Body of pancreas (tissue), 4 donors: ENCODE measurements around the gene EPB41L3. TPM values are rescaled to one million over a fixed set of nuclear protein-coding genes. Genes with fewer than 3 reads are reported as not detected.

Experiments
- ATAC-seq: fragments of 150-250 bp; one replicate; pipeline ENCODE4 v1.9.1; 2016
- DNase-seq, 4 donors: peaks; one replicate each; pipeline ENCODE4 v3.0.0-alpha.2; 2019
- H3K27ac ChIP-seq, 4 donors: fragments of 200-600 bp; sonication (generic); 1 replicate in 3 of 4; 2 replicates in 1 of 4; pipeline versions ENCODE4 v1.5.1 to v1.6.1; 2016 to 2019; ENCODE audit warnings: mild to moderate bottlenecking in 1 of 4, mixed read lengths in 1 of 4, moderate library complexity in 1 of 4
- H3K27me3 ChIP-seq, 2 donors: fragments of 200-600 bp; sonication (generic); one replicate each; pipeline ENCODE4 v1.6.0; 2016; ENCODE audit warnings: mild to moderate bottlenecking in 1 of 2
- H3K36me3 ChIP-seq, 2 donors: fragments of 200-600 bp; sonication (generic); replicated peaks in 1 of 2; 2 replicates each; pipeline ENCODE4 v1.5.1; 2016; ENCODE audit warnings: low read depth in 2 of 2; ENCODE audit not compliant: insufficient read depth in 1 of 2
- H3K4me1 ChIP-seq: fragments of 200-600 bp; sonication (generic); one replicate; pipeline ENCODE4 v1.6.0; 2016
- H3K4me3 ChIP-seq, 2 donors: fragments of 200-600 bp; sonication (generic); 1 replicate in 1 of 2; 2 replicates in 1 of 2; pipeline ENCODE4 v1.5.1; 2016 to 2019
- H3K9me3 ChIP-seq, 3 donors: fragments of 200-600 bp; sonication (generic); 1 replicate in 2 of 3; 2 replicates in 1 of 3; pipeline ENCODE4 v1.5.1; 2016
- POLR2A ChIP-seq, 3 donors: fragments of 450-650 bp; IDR thresholded peaks; one replicate each; pipeline ENCODE4 v1.6.1; 2016; ENCODE audit warnings: antibody characterized with exemption in 3 of 3, mild to moderate bottlenecking in 2 of 3
- WGBS, 2 donors: methylation state at CpG; one replicate each; pipeline ENCODE4 v1.1.5; 2017; 5-methylcytosine and 5-hydroxymethylcytosine counted together
- intact Hi-C: fragments of 100-400 bp; cut with DNase I; formaldehyde crosslinking; loops from one replicate; pipeline ENCODE4 v1.15.1; 2023
- total RNA-seq, 2 donors: library from RNA; depleted of rRNA; stranded (reverse); fragments of >200 nt; gene quantifications; one replicate each; pipeline ENCODE4 v1.1.0, GENCODE V29; 2016
- TF ChIP-seq, protein P1 (sequence below), 7 experiments: fragments of 450-650 bp in 4 of 7; fragments of 200-600 bp in 3 of 7; sonication (generic) in 3 of 7; IDR thresholded peaks; one replicate each; pipeline ENCODE4 v1.5.1; 2016 to 2019; ENCODE audit warnings: antibody characterized with exemption in 7 of 7

EPB41L3 gene
- total RNA-seq, 2 donors from 2014 or later: 22.1 to 25.1 TPM

DNA sequence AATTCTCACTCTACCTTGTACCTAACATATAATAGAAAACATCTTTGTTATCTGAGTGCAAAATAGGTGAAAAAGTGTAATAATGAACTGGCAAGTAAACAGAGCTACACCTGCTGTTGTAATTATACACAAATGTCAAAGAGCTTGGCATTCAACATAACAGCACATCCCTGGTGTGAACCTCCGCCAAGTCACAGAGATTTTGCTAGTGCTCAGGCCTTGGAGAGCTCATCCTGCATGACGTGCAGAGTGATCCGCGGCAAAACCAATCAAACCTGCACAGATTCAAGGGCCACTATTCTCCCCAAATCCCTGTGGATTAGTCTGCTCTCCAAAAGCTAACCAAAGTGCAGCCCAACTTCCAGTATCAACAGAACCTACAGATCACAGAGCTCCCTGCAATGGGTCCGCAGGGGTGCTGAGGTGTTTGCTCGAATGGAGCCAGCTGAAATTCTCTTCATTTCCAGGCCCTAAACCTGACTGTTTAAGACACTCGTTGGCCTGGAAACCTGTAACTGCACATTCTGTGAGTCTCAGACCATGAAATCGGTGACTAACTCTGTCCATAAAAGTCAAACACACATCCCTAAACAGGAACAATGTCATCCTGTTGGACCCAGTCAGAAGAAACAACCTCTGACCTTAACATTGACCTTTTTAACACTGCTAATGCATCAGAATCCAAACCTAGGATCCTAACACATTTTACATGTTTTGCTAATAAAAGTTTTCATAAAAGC lies 111.8 kb downstream of the EPB41L3 start:
- no peak overlapping the region for H3K27ac ChIP-seq
- H3K36me3 ChIP-seq: no peaks in the 10 kb centered on the region
- no peaks in the 10 kb centered on the region for H3K4me1 ChIP-seq
- no peak for ATAC-seq
- no peaks in the 10 kb centered on the region for H3K27me3 ChIP-seq
- intact Hi-C loops: no loop called here
- H3K9me3 ChIP-seq: no peaks in the 10 kb centered on the region
- no peak overlapping the region for H3K4me3 ChIP-seq
- no peak for TF ChIP-seq POLR2A (IDR thresholded peaks at IDR 0.05)
- TF ChIP-seq, protein P1, sequence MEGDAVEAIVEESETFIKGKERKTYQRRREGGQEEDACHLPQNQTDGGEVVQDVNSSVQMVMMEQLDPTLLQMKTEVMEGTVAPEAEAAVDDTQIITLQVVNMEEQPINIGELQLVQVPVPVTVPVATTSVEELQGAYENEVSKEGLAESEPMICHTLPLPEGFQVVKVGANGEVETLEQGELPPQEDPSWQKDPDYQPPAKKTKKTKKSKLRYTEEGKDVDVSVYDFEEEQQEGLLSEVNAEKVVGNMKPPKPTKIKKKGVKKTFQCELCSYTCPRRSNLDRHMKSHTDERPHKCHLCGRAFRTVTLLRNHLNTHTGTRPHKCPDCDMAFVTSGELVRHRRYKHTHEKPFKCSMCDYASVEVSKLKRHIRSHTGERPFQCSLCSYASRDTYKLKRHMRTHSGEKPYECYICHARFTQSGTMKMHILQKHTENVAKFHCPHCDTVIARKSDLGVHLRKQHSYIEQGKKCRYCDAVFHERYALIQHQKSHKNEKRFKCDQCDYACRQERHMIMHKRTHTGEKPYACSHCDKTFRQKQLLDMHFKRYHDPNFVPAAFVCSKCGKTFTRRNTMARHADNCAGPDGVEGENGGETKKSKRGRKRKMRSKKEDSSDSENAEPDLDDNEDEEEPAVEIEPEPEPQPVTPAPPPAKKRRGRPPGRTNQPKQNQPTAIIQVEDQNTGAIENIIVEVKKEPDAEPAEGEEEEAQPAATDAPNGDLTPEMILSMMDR (IDR thresholded peaks at IDR 0.05): no peak
- 74 to 78% methylated on average over 8 of the region's 8 CpGs for WGBS, 2 donors
- DNase-seq: no peak

DNA sequence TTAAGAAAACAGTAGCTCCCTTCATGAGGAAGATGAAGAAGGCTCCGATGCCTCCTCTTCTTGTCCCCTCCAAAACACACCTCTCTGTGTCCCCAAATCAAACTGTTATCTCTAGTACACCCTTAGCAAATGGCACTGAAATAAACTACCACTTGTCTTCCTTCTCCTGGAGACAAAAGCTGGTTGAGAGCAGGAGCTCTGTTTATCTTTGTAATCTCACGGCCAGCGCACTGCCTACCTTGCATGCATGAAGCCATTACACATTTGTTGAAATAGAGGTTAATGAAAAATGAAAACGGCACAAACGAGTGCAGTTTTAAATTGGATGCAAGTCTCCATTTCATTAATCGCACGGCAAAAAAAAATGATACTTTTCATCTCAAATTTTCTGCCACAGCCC lies 113.7 kb downstream of the EPB41L3 start:
- no peak for ATAC-seq
- no peak overlapping the region for H3K4me3 ChIP-seq
- no peaks in the 10 kb centered on the region for H3K9me3 ChIP-seq
- no peak for TF ChIP-seq POLR2A (IDR thresholded peaks at IDR 0.05)
- TF ChIP-seq, protein P1 (IDR thresholded peaks at IDR 0.05): no peak
- WGBS, 2 donors: 51 to 60% methylated on average over 7 of the region's 7 CpGs
- H3K27me3 ChIP-seq: no peaks in the 10 kb centered on the region
- intact Hi-C loops: no loop called here
- H3K27ac ChIP-seq: no peak overlapping the region
- no peaks in the 10 kb centered on the region for H3K4me1 ChIP-seq
- H3K36me3 ChIP-seq: no peaks in the 10 kb centered on the region
- no peak for DNase-seq

DNA sequence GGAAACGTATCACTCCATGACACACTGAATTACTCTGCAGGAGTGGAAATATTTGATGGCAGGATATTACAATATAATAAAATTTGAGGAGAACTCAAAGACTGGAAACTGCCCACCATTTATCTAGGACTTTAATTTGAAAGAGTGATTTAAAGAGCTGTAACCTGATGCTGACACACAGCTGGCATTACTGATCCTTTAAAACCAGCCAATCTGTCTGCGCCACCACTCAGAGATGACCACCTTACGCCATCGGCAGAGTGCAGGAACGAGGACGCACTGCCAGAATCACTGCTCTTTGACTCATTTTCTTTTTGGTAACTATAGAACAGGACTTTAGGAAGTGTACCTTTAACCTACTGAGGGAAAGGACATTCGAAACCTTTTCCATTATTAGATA lies 114.1 kb downstream of the EPB41L3 start:
- WGBS, 2 donors: 84 to 90% methylated on average over 7 of the region's 7 CpGs
- no peak for TF ChIP-seq POLR2A (IDR thresholded peaks at IDR 0.05)
- TF ChIP-seq, protein P1 (IDR thresholded peaks at IDR 0.05): no peak
- no peaks in the 10 kb centered on the region for H3K36me3 ChIP-seq
- no peak for ATAC-seq
- H3K27ac ChIP-seq: no peak overlapping the region
- no peaks in the 10 kb centered on the region for H3K9me3 ChIP-seq
- H3K4me3 ChIP-seq: no peak overlapping the region
- no peaks in the 10 kb centered on the region for H3K4me1 ChIP-seq
- DNase-seq: no peak
- no peaks in the 10 kb centered on the region for H3K27me3 ChIP-seq
- intact Hi-C loops: no loop called here

DNA sequence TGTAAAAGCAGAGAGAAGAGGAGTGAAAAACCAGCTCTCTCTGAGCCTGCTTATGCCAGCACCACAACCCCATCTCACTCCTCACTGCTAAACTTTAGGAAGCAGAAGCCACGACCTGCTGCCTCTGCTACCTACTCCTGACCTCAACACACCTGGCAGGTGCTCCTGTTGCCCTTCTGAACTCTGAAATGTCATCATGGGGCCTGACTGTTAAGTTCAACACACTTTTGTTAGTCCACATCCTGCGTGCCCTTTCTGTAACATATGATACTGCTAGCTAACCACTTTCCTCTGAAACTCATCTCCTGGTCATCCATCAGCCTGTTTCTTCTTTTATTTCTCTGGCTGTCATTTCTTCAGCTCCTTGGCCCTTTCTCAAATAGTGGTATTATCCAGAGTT lies 118.1 kb downstream of the EPB41L3 start:
- no peaks in the 10 kb centered on the region for H3K27me3 ChIP-seq
- DNase-seq (no peak), ATAC-seq (no peak)
- TF ChIP-seq, protein P1 (IDR thresholded peaks at IDR 0.05): no peak
- no peak for TF ChIP-seq POLR2A (IDR thresholded peaks at IDR 0.05)
- H3K9me3 ChIP-seq: no peaks in the 10 kb centered on the region
- H3K4me1 ChIP-seq: no peaks in the 10 kb centered on the region
- 70 to 74% methylated on average over 2 of the region's 2 CpGs for WGBS, 2 donors
- no peak overlapping the region for H3K27ac ChIP-seq
- H3K36me3 ChIP-seq: no peaks in the 10 kb centered on the region
- intact Hi-C loops: no loop called here
- no peak overlapping the region for H3K4me3 ChIP-seq
